Psoas muscle (tissue), 8 donors: ENCODE data around the gene PRELP. TPM values are rescaled to one million over a fixed set of nuclear protein-coding genes. Genes with fewer than 3 reads are reported as not detected.

Source experiments
- ATAC-seq, 4 donors: fragments of 200-7000 bp; cut with Tn5 transposase; one replicate each; pipeline ENCODE4 v1.9.1; 2020; ENCODE audit warnings: moderate library complexity in 3 of 4, mild to moderate bottlenecking in 2 of 4
- DNase-seq, 2 donors: peaks; one replicate each; pipeline ENCODE4 v3.0.0-alpha.2; 2020
- H3K27ac ChIP-seq: fragments of 200-600 bp; one replicate; pipeline ENCODE4 v1.8.0; 2022
- H3K27me3 ChIP-seq, 3 donors: fragments of 200-600 bp in 1 of 3; one replicate each; pipeline versions ENCODE4 v1.6.1 to v1.8.0; 2013 to 2022; ENCODE audit warnings: low read length in 2 of 3, mild to moderate bottlenecking in 2 of 3, moderate library complexity in 1 of 3; ENCODE audit not compliant: insufficient read depth in 3 of 3
- H3K36me3 ChIP-seq, 2 donors: fragments of 200-600 bp in 1 of 2; one replicate each; pipeline versions ENCODE4 v1.6.1 to v1.8.0; 2013 to 2022; ENCODE audit warnings: low read depth in 1 of 2, mild to moderate bottlenecking in 1 of 2, moderate library complexity in 1 of 2; ENCODE audit not compliant: insufficient read depth in 1 of 2
- H3K4me1 ChIP-seq: fragments of 200-600 bp; one replicate; pipeline ENCODE4 v1.8.0; 2022
- H3K4me3 ChIP-seq: fragments of 200-600 bp; one replicate; pipeline ENCODE4 v1.8.0; 2022; ENCODE audit warnings: mild to moderate bottlenecking
- H3K9me3 ChIP-seq: fragments of 200-600 bp; one replicate; pipeline ENCODE4 v1.8.0; 2022
- CTCF ChIP-seq: fragments of 200-600 bp; IDR thresholded peaks from one replicate; pipeline ENCODE4 v1.8.0; 2022; ENCODE audit warnings: antibody characterized with exemption
- WGBS, 3 donors: extraction: QIAGEN DNeasy Blood & Tissue Kit; methylation state at CpG; one replicate each; pipeline versions ENCODE4 v1.1.6 to v1.1.7; 2013; 5-methylcytosine and 5-hydroxymethylcytosine counted together
- intact Hi-C, 2 donors: fragments of 100-400 bp; cut with DNase I; formaldehyde crosslinking; loops; one replicate each; pipeline versions ENCODE4 v1.11.0 to v1.14.2; 2022
- polyA plus RNA-seq, 3 donors: library from polyadenylated mRNA; stranded (reverse); fragments of 200-250 nt; gene quantifications; one replicate each; pipeline ENCODE4 v1.2.3, GENCODE V29; 2013
- total RNA-seq, 4 donors: library from RNA; stranded (reverse); fragmentation: NEBNext Ultra II Directional in 2 of 4; extraction: Animal tissue kit (Norgen Biotek cat#: 25700) in 2 of 4; gene quantifications; one replicate each; pipeline versions ENCODE4 v1.2.1 to v1.2.4, GENCODE V29; 2021 to 2023
- donor health status: healthy with polysubstance abuse.
- donor health status: DM: no; HTN: no; CAD: no; lungs with moderate emphysema.
- donor health status: Bipolar disorder and iron deficiency.
- donor health status: healthy.
- donor health status: DM: yes; HTN: yes; CAD: no.
- donor health status: DM: no; HTN: no; CAD: no.
- donor health status: DM: no; HTN: no; CAD: no.
- donor health status: DM: yes; HTN: yes; CAD: no.

The PRELP gene
- total and polyA plus RNA-seq, 7 donors, result 3.0 to 20.6 (median 6.6) TPM

DNA sequence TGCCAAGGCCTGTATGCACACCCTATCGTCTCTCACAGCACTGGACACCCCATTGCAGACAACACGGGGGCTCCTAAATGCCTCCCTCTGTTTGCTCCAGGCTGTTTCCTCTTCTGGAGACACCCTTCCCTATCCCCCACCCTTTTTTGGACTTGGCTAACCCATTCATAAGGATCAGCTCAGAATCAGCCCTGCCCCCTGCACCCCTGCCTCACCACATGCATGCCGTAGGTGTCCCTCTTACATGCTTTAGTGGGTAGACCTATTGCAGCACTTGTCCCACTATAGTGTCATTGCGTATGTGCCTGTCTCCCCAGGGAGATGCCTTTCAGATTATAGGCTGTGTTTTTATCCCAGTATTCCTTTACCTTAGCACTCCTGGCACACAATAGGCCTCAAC lies 49.2 kb downstream of the PRELP start:
- DNase-seq (no peak), ATAC-seq (no peak)
- intact Hi-C loops, result no loop called here
- Histone ChIP-seq H3K27ac (no peak overlapping the region), H3K36me3 (no peaks in the 10 kb centered on the region), H3K27me3 (no peaks in the 10 kb centered on the region), H3K4me3 (no peak overlapping the region), H3K9me3 (no peaks in the 10 kb centered on the region), H3K4me1 (no peaks in the 10 kb centered on the region)
- WGBS, 3 donors, result 80 to 88% (median 82%) methylated on average over 4 of the region's 4 CpGs
- no peak for TF ChIP-seq CTCF

- WGBS, 3 donors, result 94 to 99% (median 94%) methylated on average over 3 of the region's 3 CpGs
These were observed 50.1 kb downstream of the PRELP start for GRCh38 chr1:203525685-203526084.

DNA sequence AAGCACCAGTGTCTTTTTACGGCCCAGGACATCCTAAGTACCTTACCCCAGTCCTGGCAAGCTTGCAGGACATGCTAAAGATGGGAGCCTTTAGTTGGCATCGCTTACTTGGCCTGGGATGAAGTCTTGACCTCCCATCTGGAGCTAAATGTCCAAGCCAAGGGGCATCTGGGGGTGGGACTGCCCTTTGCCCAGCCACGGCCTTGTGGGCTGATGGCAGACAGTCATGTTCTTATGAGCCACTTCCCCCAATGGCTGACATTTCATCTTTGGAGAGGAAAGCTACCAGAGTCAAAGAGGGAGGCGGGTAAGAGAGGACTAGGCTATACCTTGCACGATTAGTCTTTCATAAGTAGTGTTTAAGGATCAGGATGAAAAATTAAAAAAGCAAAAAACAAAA lies 50.5 kb downstream of the PRELP start:
- Histone ChIP-seq H3K9me3 (no peaks in the 10 kb centered on the region), H3K27me3 (no peaks in the 10 kb centered on the region), H3K4me1 (no peaks in the 10 kb centered on the region), H3K36me3 (no peaks in the 10 kb centered on the region), H3K4me3 (no peak overlapping the region), H3K27ac (no peak overlapping the region)
- intact Hi-C loops, result no loop called here
- WGBS, 3 donors, result 93 to 94% (median 93%) methylated on average over 5 of the region's 5 CpGs
- no peak for TF ChIP-seq CTCF
- ATAC-seq, result no peak
- no peak for DNase-seq

More at GRCh38 chr1:203525685-203526084, 50.1 kb downstream of the PRELP start:
- intact Hi-C loops, result no loop called here
- no peaks in the 10 kb centered on the region for H3K4me1 ChIP-seq
- no peak for TF ChIP-seq CTCF
- no peaks in the 10 kb centered on the region for H3K9me3 ChIP-seq
- no peak overlapping the region for H3K27ac ChIP-seq
- no peak for DNase-seq
- no peaks in the 10 kb centered on the region for H3K36me3 ChIP-seq
- no peak overlapping the region for H3K4me3 ChIP-seq
- ATAC-seq, result no peak
- H3K27me3 ChIP-seq, result no peaks in the 10 kb centered on the region

DNA sequence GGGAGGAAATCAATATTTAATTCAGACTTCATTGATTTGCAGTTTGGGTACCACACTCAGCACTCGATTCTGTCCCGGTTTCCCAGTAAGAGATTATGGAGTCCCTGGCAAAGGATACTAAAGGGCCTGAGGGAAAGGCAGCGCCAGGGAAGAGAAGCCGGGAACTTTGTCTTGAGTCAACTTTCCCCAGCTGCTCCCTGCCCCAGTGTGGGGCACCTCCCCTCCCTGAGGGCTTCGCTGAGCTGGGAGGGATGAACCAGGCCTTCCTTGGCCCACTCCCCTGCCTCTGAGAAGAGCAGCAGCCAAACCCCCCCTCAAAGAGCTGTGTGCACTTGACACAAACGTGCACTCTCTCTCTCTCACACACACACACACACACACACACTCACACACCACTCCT lies 51.0 kb downstream of the PRELP start:
- intact Hi-C loops, result no loop called here
- TF ChIP-seq CTCF, result no peak
- Histone ChIP-seq H3K4me1 (no peaks in the 10 kb centered on the region), H3K4me3 (no peak overlapping the region), H3K27me3 (no peaks in the 10 kb centered on the region), H3K27ac (no peak overlapping the region), H3K9me3 (no peaks in the 10 kb centered on the region), H3K36me3 (no peaks in the 10 kb centered on the region)
- ATAC-seq (no peak), DNase-seq (no peak)
- 59 to 68% (median 62%) methylated on average over 6 of the region's 6 CpGs for WGBS, 3 donors

DNA sequence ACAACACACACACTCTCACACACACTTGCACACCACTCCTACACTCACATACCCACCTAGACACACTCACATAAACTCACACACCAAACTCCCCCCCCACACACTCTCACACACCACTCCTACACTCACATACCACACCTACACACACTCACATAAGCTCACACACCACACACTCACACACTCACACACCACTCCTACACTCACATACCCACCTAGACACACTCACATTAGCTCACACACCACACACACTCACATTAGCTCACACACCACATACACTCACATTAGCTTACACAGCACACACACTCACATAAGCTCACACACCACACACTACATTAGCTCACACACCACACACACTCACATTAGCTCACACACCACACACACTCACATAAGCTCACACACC lies 51.4 kb downstream of the PRELP start:
- H3K9me3 ChIP-seq, result no peaks in the 10 kb centered on the region
- H3K4me3 ChIP-seq, result no peak overlapping the region
- no peaks in the 10 kb centered on the region for H3K27me3 ChIP-seq
- H3K27ac ChIP-seq, result no peak overlapping the region
- DNase-seq, result no peak
- no peak for TF ChIP-seq CTCF
- ATAC-seq, result no peak
- H3K4me1 ChIP-seq, result no peaks in the 10 kb centered on the region
- H3K36me3 ChIP-seq, result no peaks in the 10 kb centered on the region
- intact Hi-C loops, result no loop called here
